Measurements from ENCODE around the gene ZNF219. TPM values are rescaled to one million over a fixed set of nuclear protein-coding genes. Genes with fewer than 3 reads are reported as not detected.
A peak's percentile ranks its signal among the peaks of the same experiment; 100 is the strongest.

The ZNF219 gene
- total RNA-seq, 1 donor from 2014 or later = 5.1 TPM

DNA sequence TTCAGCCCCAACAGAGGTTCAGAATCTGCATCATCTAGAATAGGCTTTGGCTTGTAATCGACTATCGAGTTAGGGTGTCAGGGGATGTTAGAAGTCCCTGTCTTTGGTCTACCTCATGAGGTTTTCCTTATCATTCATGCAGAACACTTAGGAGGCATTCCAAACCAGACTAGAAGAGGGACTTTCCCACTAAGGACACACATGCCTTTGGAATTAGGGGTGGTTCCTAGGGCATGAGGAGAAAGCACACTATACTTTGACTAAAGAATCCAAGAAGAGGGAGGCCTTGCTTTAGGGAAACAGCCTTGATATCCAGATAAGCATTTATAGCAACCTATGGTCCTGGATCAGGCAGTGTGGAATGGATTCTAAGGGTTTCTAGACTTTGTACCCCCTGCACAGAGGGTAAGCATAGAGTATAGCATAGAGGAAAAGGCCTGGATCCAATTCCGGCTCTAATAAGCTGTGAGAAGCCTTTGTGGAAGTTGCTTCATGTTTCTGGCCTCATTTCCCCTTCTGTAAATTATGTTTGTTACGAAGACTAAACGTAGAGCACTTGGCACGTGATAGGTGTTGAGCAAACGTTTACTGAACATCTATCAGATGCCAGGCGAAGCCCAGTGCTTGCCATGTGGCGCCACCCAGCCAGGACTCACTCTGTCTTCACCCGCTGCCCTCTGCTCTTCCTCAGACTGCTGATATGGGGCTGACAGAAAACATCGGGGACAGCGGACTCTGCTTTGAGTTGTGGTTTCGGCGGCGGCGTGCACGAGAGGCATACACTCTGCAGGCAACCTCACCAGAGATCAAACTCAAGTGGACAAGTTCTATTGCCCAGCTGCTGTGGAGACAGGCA is 13.2 kb downstream of the ZNF219 start:
- DNase-seq = no peak

DNA sequence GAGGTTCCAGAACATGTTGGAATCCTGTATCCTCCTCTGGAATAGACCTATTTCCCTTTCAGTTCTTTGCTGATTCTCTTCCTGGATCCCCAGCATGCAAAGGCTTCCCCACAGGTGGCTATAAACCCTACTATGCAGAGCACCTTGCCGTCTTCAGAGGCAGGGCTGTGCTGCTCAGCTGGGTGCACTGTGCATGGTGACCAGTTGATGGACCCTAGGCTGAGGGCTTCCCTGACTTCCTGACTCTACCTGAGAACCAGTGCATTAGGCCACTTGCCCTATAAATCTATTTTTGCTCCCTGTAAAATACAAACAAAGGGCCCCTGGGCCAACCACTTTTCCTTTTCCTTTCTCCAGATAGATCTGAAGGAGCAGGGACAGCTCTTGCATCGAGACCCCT is 14.1 kb downstream of the ZNF219 start:
- DNase-seq = no peak

DNA sequence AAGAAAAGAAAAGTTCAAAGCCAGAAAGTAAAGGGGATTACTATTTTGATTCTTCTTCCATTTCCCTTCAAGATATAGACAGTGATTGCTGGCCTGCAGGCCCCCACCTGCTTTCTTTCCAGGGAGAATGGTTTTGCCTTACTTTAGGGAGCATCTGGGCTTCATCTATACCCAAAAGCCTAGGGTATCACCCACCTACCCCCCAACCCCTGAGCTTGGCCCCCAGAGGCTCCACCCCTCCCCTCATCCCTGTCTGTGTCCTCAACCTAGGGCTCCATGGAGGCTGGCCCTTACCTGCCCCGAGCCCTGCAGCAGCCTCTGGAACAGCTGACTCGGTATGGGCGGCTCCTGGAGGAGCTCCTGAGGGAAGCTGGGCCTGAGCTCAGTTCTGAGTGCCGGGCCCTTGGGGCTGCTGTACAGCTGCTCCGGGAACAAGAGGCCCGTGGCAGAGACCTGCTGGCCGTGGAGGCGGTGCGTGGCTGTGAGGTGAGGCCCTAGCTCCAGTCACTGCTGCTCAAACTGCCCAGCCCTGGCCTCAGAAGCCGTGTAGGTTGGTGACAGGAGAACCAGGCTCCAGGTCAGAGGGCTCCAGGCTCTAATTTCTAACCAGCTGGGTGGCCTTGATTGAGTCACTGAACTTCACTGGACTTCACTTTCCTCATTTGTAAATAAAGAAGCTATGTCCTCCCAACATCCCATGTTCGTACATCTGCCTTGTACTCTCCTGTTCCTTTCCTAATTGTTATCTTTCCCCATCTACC is 14.7 kb downstream of the ZNF219 start:
- no peak for DNase-seq

DNA sequence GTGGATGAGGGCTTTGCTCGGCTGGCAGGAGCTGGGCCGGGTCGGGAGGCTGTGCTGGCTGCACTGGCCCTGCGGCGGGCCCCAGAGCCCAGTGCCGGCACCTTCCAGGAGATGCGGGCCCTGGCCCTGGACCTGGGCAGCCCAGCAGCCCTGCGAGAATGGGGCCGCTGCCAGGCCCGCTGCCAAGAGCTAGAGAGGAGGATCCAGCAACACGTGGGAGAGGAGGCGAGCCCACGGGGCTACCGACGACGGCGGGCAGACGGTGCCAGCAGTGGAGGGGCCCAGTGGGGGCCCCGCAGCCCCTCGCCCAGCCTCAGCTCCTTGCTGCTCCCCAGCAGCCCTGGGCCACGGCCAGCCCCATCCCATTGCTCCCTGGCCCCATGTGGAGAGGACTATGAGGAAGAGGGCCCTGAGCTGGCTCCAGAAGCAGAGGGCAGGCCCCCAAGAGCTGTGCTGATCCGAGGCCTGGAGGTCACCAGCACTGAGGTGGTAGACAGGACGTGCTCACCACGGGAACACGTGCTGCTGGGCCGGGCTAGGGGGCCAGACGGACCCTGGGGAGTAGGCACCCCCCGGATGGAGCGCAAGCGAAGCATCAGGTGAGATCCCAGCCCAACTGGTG is 16.8 kb downstream of the ZNF219 start:
- no peak for DNase-seq

DNA sequence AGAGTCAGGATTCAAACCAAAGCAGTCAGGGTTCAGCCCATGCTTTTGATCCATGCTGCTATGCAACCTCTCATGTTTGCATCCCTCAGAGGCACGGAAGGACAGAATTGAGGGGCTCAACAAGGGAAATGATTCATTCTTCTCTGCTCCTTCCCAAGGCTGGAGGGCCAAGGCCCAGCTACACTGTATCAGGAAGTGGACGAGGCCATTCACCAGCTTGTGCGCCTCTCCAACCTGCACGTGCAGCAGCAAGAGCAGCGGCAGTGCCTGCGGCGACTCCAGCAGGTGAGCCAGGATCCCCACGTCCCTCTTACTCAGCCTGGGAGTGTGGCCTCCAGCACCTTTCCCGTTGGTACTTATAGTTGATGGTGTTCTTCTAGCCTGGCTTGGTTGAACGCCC is 19.7 kb downstream of the ZNF219 start:
- DNase-seq = no peak

DNA sequence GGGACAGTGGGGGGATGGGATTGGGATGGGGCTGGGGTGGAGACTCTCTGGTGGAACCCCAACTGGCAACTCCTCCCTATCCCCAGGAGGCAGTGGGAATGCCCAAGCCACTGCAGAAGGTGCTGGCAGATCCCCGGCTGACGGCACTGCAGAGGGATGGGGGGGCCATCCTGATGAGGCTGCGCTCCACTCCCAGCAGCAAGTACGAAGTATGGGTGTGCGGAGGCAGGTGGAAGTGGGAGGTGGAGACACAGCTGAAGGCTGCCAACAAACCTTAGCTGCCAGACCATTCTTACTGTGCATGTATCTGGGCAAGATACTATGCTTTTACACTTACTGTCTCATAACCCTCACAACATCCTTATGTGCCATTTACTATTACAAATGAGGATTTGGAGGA is 20.2 kb downstream of the ZNF219 start:
- no peak for DNase-seq

DNA sequence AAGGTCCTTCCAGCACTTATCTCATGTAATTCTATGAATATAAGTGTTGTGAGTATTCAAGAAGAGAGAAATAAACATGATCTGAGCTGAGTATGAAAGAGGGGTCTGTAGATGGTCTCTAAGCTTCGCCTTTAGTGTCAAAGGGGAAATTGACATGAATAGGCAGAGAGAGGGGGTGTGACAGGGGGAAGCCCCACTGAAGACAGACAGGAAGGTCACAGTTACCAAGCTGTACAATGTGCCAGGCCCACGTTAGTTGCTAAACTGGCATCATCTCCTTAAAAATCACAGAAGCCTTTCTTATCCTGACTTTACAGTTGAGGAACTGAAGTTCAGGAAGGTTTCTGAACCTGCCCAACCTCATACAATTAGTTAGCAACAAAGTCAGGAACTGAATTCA is 20.8 kb downstream of the ZNF219 start:
- DNase-seq = no peak

DNA sequence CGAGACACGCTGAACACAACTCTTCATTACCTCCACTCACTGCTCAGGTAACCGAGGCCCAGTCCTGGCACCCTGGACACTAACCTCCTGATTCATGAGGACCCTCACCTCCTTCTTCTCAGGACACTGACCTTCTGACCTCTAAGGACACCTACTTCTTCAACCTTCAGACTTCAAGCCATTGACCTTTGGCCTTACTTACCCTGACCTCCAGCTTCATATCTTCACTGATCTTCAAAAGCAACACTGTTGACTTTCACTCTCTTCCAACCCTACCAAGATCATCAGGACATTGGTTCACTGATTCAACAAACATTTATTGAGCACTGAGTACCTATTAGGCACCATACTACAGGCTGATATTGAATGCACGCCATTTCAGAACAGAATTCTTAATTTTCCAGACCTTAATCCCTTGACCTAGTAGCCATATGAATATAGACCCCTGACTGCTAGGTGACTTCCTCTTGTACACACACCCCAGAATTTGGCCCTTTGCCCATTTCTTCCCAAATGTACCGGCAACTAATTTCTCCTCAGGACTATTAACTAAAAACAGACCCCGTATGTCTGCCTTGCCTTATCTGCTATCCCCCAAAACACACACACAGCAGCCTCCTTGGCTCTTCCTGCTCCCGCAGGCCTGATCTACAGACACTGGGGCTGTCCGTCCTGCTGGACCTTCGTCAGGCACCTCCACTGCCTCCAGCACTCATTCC is 22.6 kb downstream of the ZNF219 start:
- DNase-seq = no peak

DNA sequence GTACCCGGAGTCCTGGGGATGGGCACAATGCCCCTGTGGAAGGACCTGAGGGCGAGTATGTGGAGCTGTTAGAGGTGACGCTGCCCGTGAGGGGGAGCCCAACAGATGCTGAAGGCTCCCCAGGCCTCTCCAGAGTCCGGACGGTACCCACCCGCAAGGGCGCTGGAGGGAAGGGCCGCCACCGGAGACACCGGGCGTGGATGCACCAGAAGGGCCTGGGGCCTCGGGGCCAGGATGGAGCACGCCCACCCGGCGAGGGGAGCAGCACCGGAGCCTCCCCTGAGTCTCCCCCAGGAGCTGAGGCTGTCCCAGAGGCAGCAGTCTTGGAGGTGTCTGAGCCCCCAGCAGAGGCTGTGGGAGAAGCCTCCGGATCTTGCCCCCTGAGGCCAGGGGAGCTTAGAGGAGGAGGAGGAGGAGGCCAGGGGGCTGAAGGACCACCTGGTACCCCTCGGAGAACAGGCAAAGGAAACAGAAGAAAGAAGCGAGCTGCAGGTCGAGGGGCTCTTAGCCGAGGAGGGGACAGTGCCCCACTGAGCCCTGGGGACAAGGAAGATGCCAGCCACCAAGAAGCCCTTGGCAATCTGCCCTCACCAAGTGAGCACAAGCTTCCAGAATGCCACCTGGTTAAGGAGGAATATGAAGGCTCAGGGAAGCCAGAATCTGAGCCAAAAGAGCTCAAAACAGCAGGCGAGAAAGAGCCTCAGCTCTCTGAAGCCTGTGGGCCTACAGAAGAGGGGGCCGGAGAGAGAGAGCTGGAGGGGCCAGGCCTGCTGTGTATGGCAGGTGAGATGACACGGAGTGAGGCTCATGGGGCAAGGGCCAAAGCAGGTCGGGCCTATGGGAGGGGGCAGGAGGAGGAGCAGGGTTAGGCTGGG is 23.8 kb downstream of the ZNF219 start:
- no peak for DNase-seq

DNA sequence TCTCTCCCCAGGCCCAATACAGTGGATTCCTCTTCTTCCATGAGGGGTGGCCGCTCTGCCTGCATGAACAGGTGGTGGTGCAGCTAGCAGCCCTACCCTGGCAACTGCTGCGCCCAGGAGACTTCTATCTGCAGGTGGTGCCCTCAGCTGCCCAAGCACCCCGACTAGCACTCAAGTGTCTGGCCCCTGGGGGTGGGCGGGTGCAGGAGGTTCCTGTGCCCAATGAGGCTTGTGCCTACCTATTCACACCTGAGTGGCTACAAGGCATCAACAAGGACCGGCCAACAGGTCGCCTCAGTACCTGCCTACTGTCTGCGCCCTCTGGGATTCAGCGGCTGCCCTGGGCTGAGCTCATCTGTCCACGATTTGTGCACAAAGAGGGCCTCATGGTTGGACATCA is 24.5 kb downstream of the ZNF219 start:
- no peak for DNase-seq

DNA sequence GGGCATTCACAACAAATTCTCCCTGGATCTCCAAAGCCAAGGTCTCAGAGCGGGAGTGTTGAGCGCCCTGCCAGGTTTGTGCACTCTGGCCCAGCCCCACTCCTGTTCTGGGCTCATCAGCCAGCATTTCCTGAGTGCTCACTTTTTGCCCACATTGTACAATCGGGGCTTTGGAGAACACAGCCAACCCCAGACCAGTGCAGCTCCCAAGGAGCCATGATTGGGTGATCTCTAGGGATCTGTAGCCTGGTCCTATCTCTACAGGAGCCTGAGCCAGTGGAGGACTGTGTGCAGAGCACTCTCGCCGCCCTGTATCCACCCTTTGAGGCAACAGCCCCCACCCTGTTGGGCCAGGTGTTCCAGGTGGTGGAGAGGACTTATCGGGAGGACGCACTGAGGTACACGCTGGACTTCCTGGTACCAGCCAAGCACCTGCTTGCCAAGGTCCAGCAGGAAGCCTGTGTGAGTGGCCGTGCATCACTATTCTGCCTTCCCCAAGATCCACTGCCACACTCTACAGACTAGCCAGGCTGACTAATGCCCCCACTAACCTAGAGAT is 25.6 kb downstream of the ZNF219 start:
- no peak for DNase-seq

DNA sequence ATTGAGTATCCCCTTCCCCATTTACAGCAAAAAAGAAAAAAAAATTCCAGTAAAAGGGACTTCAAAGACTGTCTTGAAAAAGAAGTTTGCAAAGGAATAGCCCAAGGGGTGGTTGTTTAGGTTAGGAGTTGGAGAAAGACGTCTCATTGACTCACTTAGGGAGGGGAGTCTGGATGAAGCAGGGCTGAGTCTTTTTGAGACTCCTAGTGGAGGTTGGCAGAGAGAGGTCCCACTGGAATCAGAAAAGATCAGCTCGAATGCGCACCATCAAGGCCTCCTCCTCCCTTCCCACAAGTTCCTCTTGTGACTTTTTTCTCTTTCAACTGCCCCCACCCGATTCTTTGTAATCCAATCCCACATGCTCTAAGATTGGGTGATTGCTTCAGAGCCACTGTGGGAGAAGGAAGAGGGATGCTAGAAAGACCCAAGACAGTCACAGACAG is 26.4 kb downstream of the ZNF219 start:
- no peak for DNase-seq

DNA sequence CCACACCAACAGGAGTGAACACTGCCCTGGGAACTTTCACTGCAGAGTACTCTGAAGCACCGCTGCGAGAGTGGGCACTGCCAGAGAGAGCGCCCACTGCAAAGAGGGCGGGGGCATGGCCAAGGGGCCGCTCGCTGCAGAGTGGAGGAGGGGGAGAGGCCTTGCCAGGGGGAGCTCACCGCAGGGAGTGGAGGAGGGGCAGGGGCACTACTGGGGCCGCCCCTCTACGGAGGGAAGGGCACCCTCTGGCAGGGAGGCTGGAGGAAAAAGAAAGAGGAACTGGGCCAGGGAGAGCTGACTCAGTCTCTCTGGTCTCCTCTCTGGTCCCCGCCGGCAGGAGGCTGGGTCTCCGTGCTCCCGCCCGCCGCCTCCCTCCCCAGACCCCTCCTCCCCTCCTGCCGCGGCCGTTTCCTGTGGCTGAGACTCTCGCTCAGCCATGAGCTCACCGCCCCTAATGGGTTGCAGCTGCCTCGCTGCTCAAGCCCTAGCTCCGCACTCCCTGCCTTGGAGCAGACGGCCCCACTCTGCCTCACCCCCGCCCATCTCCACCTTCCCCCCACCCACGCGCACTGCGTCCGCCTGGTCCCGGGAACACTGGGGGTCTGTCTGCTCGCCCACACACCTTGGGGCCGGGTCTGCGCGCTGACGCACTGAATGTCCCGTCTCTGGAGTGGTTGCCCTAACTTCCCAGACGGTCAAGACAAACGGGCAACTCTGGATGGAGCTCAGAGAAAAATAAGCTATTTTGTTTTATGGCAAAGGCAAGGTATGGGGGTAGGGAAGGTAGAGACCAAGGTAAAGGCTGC is 27.0 kb downstream of the ZNF219 start:
- peak; percentile 60 for DNase-seq

DNA sequence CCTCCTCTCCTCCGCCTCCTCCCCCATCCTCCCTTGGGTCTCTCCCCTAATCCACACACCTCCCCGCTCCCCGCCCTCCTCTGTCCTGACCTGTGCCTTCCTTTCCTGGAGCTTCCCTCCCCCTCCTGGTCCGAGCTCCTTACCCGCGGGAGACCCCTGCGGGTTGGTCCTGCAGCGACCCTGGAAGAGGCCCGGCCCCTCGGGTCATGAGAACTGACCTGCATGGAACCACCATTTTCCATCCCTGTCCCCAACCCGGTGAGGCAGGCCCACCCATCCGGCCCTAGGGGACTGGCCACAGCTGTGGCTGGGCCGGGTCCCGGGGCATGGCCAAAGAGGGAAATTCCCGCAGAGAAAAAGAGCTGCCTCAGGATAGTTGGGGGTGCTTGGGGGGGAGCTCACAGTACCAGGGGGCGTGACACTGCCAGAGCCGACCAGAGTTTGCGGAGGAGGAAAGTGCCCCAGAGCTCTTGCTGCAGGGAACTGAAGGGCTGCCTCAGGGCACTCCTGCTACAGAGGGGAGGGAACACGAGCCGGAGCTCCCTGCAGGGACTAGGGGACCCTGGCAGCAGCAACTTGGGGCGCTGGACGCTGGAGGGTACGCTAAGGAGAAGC is 27.7 kb downstream of the ZNF219 start:
- peak; percentile 10 for DNase-seq

DNA sequence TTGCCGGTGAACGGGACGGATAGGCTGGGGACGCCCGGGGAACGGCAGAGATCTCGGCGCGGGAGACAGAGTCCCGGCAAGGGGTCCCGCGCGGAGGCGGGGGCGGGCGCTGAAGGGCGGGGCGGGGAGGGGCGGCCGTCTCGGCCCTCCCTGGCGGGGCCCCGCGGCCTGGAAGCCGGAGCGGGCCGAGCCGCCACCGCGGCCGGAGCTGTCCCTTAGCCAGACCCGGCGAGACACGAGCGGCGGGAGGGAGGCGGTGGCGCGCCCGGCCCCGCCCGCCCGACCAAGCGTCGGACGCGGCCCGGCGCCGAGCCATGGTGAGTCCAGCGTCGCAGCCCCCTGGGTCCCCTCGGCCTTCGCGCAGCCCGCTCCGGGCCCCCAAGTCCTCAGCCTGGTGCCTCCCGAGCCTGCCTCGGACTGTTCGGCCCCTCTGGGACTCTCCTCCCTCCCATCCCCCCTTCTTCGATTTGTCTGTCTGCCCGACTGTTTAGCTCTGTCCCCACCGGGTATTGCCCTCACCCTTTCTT is 28.3 kb downstream of the ZNF219 start, which contains the start of gene ARHGEF40:
TSS of gene ARHGEF40 (plus strand) at position 222 of the 527 bp plus-strand sequence. CDS start at position 315, 93 bp downstream.
- peak; percentile 10 for DNase-seq

DNA sequence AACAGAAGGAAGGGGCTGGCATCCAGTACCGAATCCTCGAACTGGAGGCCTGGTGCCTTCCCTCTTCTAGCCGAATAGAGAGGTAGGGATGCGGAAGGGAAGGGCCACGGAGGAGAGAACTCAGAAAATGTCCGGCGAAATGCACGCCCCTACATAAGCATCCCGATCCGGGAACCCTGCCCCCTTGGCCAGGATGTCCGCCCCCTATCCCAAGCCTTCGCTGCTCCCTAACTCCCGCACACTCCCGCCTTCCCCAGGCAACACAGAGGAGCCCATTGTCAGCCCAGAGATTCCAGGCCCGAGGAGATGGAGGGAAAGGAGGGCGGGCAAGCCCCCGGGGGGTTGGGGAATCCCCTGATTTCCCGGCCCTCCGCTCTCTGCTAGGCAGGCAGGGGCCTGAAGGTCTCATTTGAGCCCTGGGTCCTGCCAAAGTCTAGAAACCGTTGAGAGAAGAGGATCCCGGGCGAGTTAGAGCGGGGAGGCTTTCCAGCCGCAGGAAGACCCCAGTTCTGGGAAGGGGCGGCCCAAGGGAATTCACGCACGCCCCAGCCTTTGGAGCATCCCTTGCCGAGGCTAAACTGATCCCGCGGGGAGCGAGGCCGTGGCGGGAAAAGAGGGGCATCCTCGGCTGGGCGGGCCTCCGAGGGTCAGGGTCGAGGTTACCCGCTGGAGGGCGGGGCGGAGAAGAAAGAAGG is 28.9 kb downstream of the ZNF219 start:
- DNase-seq = no peak

DNA sequence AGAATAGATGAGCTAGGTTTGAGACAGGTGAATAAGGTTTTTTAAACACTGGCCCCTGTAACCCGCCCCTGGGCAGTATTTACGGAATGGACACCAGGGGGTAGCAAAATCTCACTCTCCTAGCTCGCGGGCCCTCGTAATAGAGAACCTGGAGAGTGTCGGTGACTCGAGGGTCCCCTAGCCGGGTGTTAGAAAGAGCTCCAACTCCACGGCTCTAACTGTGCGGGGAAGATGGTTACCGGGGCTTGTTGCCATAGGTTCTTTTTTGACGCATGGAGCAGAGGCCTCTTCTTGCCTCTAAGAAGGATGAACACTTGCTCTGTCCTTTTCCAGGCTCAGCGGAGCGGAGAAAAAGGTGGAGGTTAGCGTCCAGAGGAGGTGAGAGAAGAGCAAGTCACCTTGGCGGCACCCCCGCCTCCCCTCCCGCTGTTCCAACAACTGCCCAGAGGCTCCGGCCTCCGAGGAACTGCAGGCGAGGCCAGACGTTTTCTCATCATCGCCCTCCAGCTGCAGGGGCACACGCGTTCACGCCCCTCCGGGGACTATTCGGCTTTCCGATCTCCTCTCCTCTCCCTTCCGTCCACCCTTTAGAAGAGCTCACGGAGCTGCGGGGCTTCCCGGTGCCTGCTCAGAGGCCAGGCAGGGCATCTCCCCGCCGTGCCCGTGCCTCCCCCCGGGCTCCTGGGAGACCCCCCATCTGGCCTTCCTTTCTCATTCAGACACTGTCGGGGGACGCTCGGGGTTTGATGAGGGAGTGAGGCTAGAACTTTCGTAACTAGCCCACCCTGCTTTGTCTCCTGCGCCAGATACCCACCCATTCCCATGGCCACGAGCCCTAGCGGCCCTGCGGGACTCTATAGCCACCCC is 29.7 kb downstream of the ZNF219 start:
- DNase-seq = peak; percentile 77
